GM12873 (cell line): ENCODE results near the gene CDC42EP2.

Source experiments
- TF ChIP-seq, protein P1 (sequence below): IDR thresholded peaks from 2 replicates; pipeline ENCODE4 v1.5.1; 2012; ENCODE audit warnings: low read depth, mild to moderate bottlenecking, moderate library complexity, low read length, control low read depth; ENCODE audit not compliant: insufficient read depth; ENCODE audit errors: missing control alignments

Gene CDC42EP2

DNA sequence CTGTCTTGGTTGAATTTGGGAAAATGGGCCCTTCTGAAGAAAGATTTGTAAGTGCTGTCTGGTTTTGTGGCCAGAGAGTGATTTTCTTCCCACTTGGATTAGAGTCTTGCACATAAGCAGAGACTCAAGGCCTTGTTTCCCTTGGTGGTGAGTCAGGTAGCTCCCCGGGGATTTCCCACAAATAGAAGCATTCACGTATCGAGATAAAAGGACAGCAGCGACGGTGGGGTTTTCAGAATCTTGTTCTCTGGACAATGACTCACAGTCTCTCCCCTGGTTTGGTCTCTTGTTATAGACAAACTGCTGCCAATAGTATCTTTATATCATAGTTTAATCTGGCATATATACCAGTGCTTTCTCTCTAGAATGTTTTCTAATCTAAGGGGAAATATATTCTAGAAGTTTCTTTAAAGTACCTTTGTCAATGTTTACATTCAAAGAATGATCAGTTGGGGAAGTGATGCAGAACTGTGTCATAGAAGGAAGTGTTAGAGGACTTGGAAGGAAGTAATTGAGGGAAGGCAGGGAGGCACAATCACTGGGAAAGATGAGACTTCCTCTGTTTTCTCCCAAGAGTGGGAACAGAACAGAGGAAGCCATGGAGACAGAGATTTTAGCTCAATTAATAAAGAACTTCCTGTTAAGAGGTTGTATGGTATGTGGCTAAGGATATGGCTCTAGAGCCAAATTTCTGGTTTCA lies 34.8 kb upstream of the CDC42EP2 start:
- TF ChIP-seq, protein P1, sequence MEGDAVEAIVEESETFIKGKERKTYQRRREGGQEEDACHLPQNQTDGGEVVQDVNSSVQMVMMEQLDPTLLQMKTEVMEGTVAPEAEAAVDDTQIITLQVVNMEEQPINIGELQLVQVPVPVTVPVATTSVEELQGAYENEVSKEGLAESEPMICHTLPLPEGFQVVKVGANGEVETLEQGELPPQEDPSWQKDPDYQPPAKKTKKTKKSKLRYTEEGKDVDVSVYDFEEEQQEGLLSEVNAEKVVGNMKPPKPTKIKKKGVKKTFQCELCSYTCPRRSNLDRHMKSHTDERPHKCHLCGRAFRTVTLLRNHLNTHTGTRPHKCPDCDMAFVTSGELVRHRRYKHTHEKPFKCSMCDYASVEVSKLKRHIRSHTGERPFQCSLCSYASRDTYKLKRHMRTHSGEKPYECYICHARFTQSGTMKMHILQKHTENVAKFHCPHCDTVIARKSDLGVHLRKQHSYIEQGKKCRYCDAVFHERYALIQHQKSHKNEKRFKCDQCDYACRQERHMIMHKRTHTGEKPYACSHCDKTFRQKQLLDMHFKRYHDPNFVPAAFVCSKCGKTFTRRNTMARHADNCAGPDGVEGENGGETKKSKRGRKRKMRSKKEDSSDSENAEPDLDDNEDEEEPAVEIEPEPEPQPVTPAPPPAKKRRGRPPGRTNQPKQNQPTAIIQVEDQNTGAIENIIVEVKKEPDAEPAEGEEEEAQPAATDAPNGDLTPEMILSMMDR, result no peak

DNA sequence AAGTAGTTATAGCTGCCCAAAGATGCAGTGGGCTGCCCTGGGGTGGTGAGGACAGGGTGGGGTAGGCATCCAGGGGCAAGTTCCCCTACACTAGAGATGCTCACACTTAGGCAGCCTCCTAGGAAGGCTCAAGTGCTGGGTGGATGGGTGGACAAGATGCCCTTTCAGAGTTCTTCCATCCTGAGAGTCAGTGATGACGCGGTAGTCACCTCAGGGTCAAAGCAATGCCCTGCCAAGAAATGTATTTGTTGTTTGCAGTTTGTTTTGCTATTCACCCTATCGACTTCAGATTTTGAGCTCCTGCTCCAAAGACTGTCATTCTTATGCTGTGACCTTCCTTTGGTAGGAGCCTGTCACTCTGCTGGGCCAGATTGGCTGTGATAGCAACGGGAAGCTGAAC lies 34.0 kb upstream of the CDC42EP2 start:
- TF ChIP-seq, protein P1, result no peak

DNA sequence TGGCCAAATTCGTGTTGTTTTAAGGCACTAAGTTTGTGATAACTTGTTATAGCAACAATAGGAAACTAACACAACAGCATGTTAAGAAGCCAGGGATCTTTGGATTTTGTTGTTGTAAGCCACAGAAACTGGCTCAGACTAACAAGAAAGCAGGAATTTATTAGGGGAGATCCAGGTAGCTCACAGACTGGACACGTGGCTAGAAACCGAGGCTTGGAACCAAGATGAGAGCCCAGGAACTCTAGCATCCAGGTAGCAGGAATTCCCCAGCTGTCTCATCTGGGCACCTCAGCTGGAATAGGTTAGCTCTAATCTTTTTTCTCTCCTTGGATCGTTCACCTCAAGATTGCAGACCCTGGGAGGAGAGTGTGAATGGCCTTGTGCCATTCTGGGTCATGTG lies 28.0 kb upstream of the CDC42EP2 start:
- TF ChIP-seq, protein P1, result no peak

DNA sequence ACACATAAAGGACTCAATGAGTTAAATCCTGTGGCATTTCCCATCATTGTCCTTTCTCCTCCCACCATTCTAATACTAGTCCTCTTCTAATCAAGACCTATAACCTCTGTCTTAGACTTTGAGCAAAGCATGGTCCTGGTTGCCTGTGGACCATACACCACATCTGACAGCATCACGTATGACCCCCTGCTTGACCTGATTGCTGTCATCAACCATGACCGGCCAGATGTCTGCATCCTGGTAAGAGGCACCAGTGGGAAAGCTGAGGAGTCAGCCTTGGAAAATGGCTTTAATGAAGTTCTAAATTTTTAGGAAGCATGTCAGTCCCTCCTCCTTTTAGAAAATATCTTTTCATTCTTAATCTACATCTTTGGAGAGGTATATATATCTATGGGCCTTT lies 27.1 kb upstream of the CDC42EP2 start:
- TF ChIP-seq, protein P1, result no peak

DNA sequence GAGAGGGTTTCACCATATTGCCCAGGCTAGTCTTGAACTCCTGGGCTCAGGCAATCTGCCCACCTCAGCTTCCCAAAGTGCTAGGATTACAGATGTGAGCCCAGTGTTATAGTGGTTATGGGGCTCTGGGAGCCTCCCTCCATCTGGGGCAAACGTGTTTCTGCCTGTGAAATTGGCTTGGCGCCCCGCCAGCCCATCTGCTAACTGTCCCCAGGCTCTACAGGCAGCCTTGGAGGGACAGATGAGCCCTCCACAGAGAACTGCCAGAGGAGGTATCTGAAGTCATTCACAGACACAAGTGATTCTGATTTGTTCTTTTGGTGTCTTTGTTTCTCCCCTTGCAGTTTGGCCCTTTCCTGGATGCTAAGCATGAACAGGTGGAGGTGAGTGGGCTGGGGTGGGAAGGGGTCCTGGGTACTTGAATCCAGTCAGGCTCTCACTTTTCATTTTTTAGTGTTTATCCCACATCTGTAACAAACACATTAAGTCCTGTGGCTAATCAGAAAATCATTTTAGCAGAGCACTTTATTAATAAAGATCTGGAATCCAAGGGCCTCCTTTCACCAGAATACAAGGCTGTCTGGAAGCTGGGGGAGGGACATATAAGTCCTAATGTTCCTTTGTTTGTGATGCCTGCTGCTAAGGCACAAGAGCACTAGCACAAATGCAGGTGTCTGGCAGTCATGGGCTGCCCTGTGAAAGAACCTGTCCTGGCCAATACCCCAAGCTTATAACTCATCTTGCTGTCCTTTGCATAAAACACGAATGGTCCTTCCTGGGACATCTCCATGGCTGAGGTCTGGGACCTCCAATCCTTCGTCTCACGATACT lies 25.7 kb upstream of the CDC42EP2 start:
- TF ChIP-seq, protein P1, result no peak

DNA sequence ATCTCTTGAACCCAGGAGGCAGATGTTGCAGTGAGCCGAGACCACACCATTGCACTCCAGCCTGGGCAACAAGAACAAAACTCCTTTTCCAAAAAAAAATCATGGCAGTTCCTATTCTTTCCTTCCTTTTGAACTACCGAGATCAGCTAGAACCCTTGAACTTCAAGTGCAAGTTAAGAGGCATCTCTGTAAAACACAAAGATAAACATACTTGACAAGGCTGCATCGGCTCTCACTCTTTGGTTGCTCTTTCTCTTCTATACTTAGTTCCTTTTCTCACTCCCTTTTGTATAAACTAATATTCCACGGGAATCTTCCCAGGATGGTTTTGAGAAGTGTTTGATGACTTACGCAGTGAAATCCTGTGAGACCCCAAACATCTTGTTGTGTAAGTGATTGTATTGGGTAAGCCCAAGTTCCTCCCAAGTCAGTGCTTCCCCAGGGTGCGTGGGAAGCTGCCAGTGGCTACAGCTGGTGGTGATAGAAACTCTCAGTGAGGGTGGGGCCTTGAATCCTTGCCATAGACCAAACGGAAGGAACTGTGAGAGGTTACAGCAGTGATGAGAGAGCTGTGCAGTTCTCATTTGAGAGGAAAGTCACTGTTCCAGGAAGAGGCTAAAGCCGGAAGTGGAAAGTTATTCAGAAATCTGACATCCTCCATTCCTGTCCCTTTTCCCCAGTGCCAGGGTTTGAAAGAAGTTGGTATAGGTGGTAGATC lies 24.1 kb upstream of the CDC42EP2 start:
- TF ChIP-seq, protein P1, result no peak

DNA sequence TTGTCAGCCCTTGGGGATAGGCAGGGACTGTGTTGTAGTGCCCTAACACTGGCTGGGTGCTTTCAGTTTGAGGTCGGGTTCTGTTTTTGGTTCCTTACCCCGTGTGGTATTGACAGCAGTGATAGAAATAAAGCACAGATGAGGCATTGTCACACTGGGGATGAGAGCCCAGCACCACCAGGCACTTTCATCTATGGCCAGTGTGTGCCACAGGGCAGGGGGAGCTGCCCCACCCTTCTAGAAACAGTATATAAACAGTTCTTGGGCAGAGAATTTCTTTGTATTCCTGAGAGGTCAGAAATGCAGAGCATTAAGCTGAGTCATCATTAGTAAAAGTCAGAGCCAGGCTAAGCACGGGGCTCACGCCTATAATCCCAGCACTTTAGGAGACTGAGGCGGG lies 23.1 kb upstream of the CDC42EP2 start:
- TF ChIP-seq, protein P1, result no peak
